GM19452 (cell line): ENCODE data around the gene CRMP1.

Source experiments
- ATAC-seq: cut with Tn5 transposase; IDR thresholded peaks from one replicate; pipeline ENCODE4 v1.9.1; 2021; ENCODE audit not compliant: unreplicated experiment

The CRMP1 gene

GRCh38 chr4:5890063-5890727, 2.7 kb downstream of the CRMP1 start:
- ATAC-seq = no peak

- no peak for ATAC-seq
Observed at GRCh38 chr4:5889002-5889696, 3.7 kb downstream of the CRMP1 start.

- ATAC-seq = no peak
Observed at GRCh38 chr4:5888222-5889001, 4.5 kb downstream of the CRMP1 start.

- no peak for ATAC-seq
Observed at GRCh38 chr4:5887361-5888221, 5.3 kb downstream of the CRMP1 start.

DNA sequence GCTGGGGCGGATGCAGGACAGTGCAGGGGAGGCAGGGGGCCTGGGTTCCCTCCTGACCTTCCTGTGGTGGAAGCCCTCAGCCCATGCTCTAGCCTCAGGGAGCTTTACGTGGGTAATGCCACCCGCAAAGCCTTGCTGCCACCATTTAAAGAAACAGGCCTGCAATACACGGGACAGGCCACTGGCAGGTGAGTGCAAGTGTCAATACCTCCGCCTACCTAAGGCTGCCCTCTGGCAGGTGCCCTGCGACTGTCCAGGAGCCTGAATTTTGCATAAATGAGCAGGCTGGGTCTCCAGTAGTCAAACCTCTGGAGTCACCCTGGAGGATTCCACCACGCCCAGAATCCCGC, 5.9 kb downstream of the CRMP1 start:
- ATAC-seq = no peak

GRCh38 chr4:5885733-5886132, 7.2 kb downstream of the CRMP1 start:
- no peak for ATAC-seq

DNA sequence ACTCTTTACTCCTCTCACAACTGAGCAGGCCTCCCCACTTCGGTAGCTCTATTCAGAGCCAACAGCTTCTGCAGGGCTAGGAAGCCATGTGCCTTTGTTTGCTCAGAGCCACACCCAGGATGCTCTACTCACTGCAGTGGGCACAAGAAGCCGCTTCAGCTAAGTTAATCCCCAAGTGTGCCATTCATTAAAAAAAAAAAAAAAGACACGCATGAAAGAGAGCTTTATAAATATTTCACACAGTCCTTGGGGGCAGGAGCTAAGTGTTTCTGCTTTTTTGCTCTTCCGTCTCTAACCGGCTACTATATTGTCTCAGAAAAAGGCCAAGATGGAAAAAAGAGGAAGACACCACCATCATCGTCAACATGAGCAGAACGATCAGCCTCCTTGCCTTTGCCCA, 8.1 kb downstream of the CRMP1 start:
- no peak for ATAC-seq

DNA sequence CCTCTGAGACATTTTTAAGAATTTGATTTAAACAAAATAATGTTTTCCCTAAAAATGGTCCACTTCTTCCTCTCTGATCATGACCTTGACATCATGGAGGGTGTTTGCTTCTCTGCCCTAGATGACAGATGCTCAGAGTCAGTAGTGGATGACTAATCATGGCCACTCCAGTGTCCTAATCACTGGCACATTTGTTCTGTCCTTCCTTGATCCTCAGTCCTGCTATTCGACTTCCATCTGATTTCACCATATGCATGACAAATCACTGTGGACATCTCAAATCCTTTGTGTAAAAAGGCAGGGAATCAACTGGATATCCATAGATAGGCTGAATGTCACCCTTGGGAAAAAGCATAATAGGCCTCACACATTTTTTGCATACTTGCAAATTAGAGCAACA, 9.0 kb downstream of the CRMP1 start:
- no peak for ATAC-seq

GRCh38 chr4:5882947-5883346, 9.9 kb downstream of the CRMP1 start:
- ATAC-seq = no peak

- no peak for ATAC-seq
Observed at GRCh38 chr4:5881340-5881739, 11.5 kb downstream of the CRMP1 start.

- ATAC-seq = no peak
Observed at GRCh38 chr4:5878359-5878758, 14.5 kb downstream of the CRMP1 start.

GRCh38 chr4:5877392-5877791, 15.5 kb downstream of the CRMP1 start:
- ATAC-seq = no peak

- ATAC-seq = no peak
Observed at GRCh38 chr4:5874811-5875449, 18.0 kb downstream of the CRMP1 start.

DNA sequence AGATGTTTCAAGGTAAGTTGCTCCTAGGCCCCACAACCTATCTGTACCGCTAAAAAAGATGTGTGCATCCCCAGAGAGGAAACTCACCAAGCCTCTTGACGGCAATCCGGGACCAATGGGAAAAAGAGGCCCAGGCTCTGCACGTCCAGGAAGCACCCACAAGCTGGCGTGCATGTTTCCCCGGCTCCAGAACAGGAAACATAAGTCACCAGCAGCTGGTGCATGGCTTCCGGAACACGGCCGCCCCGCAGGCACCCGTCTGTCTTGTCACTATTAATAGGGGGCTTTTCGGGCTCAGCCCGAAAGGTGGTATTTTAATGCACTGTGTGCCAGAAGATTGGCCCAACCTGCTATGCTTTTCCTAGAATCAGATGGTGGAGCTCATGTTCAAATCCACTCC, 22.2 kb downstream of the CRMP1 start:
- ATAC-seq = no peak

DNA sequence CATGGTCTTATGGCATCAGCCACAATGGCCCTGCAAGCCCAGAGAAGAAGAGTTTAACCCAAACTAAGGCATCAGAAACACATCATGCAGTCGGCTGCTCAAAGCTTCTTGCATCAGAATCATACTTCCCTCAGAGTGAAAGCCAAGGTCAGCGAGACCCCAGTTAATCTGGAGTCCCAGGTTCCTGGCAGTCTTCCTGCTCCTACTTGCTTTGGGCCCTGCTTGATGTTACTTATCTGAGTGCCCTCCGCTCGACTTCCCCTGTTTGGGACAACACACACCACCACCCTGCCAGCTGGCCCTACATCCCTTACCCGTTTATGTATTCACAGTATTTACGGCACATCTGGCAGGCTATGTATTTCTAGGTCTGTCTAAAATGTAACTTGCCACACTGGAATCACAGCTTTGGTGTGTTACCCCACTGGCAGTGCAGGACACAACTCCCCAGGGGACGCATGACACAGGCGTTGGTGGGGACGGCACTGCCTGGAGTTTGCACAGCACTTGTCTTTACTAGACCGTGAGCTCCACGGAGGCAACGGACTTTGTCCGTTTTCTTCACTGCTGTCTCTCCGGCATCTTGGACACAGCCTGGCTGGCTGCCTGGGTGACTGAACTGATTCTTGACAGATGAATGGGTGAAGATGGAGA, 22.8 kb downstream of the CRMP1 start:
- no peak for ATAC-seq

GRCh38 chr4:5867866-5868265, 25.0 kb downstream of the CRMP1 start:
- no peak for ATAC-seq

DNA sequence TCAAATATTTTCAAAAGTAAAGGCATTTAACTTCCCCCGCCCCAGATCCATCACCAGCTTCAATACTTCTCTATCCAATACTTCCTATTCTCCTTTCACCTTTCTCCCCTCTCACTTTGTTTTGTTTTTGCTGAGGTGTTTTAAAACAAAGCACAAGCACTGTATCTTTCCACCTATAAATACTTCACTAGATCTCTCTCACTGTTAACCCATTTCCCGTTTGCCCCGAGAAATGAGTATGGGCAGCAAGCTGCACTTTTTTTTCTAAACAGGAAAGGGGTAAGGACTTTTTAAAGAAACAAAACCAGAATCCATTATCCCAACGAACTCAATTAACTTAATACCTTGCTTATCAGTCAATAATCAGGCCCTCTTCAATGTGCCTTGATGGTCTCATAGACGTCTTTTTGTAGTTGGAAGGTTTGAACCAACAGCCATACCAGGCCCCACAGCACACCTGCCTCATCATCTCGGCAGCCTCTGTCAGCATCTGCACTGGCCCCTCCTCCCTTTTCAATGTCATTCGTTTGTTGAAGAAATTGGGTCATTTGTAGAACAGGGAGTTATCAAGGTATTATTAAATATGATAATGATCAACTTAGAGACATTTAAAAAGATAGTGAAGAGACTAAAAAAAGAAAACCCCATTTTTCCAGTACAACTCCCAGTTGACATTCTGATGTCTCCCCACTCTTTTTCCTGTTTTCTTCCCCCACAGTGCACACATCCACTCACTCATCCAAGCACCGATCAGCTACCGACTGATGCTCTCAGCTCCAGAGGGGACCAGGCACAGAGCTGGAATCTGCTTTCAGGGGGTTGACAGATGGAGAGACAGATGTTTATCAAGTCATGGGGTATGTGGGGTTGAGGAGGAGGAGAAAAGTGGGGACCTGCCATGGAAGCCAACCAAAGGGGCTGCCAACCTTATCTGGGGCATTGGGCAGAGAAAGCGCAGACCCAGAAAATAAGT, 25.8 kb downstream of the CRMP1 start:
- no peak for ATAC-seq

- ATAC-seq = no peak
Observed at GRCh38 chr4:5865896-5866599, 26.8 kb downstream of the CRMP1 start.
